K562 (cell line): ENCODE results near the gene CARD8. TPM values are rescaled to one million over a fixed set of nuclear protein-coding genes. Genes with fewer than 3 reads are reported as not detected.

ENCODE experiments used
- ARID2 ChIP-seq: fragments of 450-650 bp; IDR thresholded peaks from 2 replicates; pipeline ENCODE4 v1.6.1; 2017; ENCODE audit warnings: antibody characterized with exemption, mild to moderate bottlenecking
- DEAF1 ChIP-seq: fragments of 450-650 bp; formaldehyde crosslinking; IDR thresholded peaks from 2 replicates; pipeline ENCODE4 v1.4.0; 2020; ENCODE audit warnings: mild to moderate bottlenecking, moderate library complexity
- E2F3 ChIP-seq: fragments of 250-450 bp; sonication (Bioruptor Pico); IDR thresholded peaks from 2 replicates; pipeline ENCODE4 v1.4.0; 2020; ENCODE audit warnings: mild to moderate bottlenecking
- FOXA1 ChIP-seq: fragments of 450-650 bp; IDR thresholded peaks from 2 replicates; pipeline ENCODE4 v1.6.1; 2016; ENCODE audit warnings: mild to moderate bottlenecking, borderline replicate concordance
- HIVEP1 ChIP-seq: fragments of 250-450 bp; sonication (Bioruptor Pico); IDR thresholded peaks from 2 replicates; pipeline ENCODE4 v1.4.0; 2020; ENCODE audit warnings: mild to moderate bottlenecking
- SIN3A ChIP-seq, 2 experiments: fragments of 150-350 bp in 1 of 2; IDR thresholded peaks; 2 replicates each; pipeline ENCODE4 v1.6.1; 2011 to 2016; ENCODE audit warnings: borderline replicate concordance in 2 of 2, low read depth in 2 of 2, low read length in 2 of 2, mild to moderate bottlenecking in 2 of 2, moderate library complexity in 2 of 2; ENCODE audit not compliant: control insufficient read depth in 1 of 2
- SOX6 ChIP-seq: fragments of 450-650 bp; IDR thresholded peaks from 2 replicates; pipeline ENCODE4 v1.6.1; 2014; ENCODE audit warnings: mild to moderate bottlenecking
- SREBF1 ChIP-seq: fragments of 150-350 bp; IDR thresholded peaks from 2 replicates; pipeline ENCODE4 v1.6.1; 2014; ENCODE audit warnings: antibody characterized with exemption, low read depth, low read length, borderline replicate concordance
- SREBF2 ChIP-seq: sonication (generic); formaldehyde crosslinking; IDR thresholded peaks from 2 replicates; pipeline ENCODE4 v1.4.0; 2020; ENCODE audit warnings: mild to moderate bottlenecking, missing genetic modification reagents
- TAF7 ChIP-seq: fragments of 450-650 bp; IDR thresholded peaks from 2 replicates; pipeline ENCODE4 v1.6.1; 2016; ENCODE audit warnings: missing genetic modification characterization, missing compliant biosample characterization
- TARDBP ChIP-seq: fragments of 450-650 bp; IDR thresholded peaks from 2 replicates; pipeline ENCODE4 v1.6.1; 2016
- THAP12 ChIP-seq: fragments of 250-450 bp; sonication (Bioruptor Pico); IDR thresholded peaks from 2 replicates; pipeline ENCODE4 v1.9.0; 2021; ENCODE audit warnings: mild to moderate bottlenecking, inconsistent platforms
- THAP7 ChIP-seq: fragments of 250-450 bp; sonication (Bioruptor Pico); IDR thresholded peaks from 2 replicates; pipeline ENCODE4 v1.5.0; 2021
- ZNF224 ChIP-seq: sonication (generic); formaldehyde crosslinking; IDR thresholded peaks from 2 replicates; pipeline ENCODE4 v1.8.0; 2022; ENCODE audit warnings: mild to moderate bottlenecking, missing genetic modification reagents
- ZNF584 ChIP-seq: fragments of 200-800 bp; sonication (Bioruptor generic); IDR thresholded peaks from 2 replicates; pipeline ENCODE4 v1.6.1; 2016; ENCODE audit warnings: low read depth, mild to moderate bottlenecking, missing genetic modification characterization, missing compliant biosample characterization
- ZNF717 ChIP-seq: fragments of 250-450 bp; sonication (Bioruptor Pico); IDR thresholded peaks from 2 replicates; pipeline ENCODE4 v1.5.0; 2021
- polyA plus RNA-seq, 8 experiments: library from polyadenylated mRNA; depleted of rRNA in 4 of 8; stranded (reverse) in 5 of 8; unstranded in 3 of 8; fragments of >200 nt; fragmentation: Nextera tagmentation in 2 of 8; fragmentation: Illumina TruSeq in 1 of 8; extraction: Ambion mirVana in 2 of 8; extraction: Trizol in 1 of 8; gene quantifications; 2 replicates each; pipeline versions ENCODE4 v1.2.1 to v1.2.3, GENCODE V29; 2011 to 2014; ENCODE audit warnings: inconsistent platforms in 1 of 8, missing spikeins in 1 of 8
- total RNA-seq, 7 experiments: library from RNA; depleted of rRNA in 6 of 7; stranded (reverse); fragments of >200 nt in 6 of 7; fragmentation: Illumina TruSeq in 2 of 7; extraction: Trizol in 2 of 7; gene quantifications; 2 replicates each; pipeline versions ENCODE4 v1.2.1 to v1.2.3, GENCODE V29; 2011 to 2021; ENCODE audit warnings: low replicate concordance in 1 of 7
- TF ChIP-seq, protein P1 (sequence below): IDR thresholded peaks from 2 replicates; pipeline ENCODE4 v1.6.1; 2011; ENCODE audit warnings: borderline replicate concordance, low read depth, mild to moderate bottlenecking, moderate library complexity, low read length; ENCODE audit not compliant: insufficient read depth, poor library complexity, severe bottlenecking
- TF ChIP-seq, protein P2 (sequence below): fragments of 250-450 bp; sonication (Bioruptor Pico); IDR thresholded peaks from 2 replicates; pipeline ENCODE4 v1.4.0; 2020; ENCODE audit warnings: mild to moderate bottlenecking, moderate library complexity, borderline replicate concordance

Gene CARD8
- total and polyA plus RNA-seq, 9 of the 15 experiments (the other 6 are each of a cell fraction or from before 2014, with no cell fraction given): 11.5 to 26.4 (median 20.8) TPM

GRCh38 chr19:48255376-48256303 lies at the start of gene CARD8 (continued):
- no peak for TF ChIP-seq ZNF224 (CRISPR knock-in tag)
- TF ChIP-seq SREBF1: no peak
- TF ChIP-seq THAP7 (CRISPR knock-in tag): no peak
- TF ChIP-seq ARID2: no peak
- no peak for TF ChIP-seq DEAF1 (CRISPR knock-in tag)
- no peak for TF ChIP-seq SREBF2 (CRISPR knock-in tag)
- TF ChIP-seq E2F3 (CRISPR knock-in tag): no peak
- TF ChIP-seq, protein P1, sequence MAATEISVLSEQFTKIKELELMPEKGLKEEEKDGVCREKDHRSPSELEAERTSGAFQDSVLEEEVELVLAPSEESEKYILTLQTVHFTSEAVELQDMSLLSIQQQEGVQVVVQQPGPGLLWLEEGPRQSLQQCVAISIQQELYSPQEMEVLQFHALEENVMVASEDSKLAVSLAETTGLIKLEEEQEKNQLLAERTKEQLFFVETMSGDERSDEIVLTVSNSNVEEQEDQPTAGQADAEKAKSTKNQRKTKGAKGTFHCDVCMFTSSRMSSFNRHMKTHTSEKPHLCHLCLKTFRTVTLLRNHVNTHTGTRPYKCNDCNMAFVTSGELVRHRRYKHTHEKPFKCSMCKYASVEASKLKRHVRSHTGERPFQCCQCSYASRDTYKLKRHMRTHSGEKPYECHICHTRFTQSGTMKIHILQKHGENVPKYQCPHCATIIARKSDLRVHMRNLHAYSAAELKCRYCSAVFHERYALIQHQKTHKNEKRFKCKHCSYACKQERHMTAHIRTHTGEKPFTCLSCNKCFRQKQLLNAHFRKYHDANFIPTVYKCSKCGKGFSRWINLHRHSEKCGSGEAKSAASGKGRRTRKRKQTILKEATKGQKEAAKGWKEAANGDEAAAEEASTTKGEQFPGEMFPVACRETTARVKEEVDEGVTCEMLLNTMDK: no peak
- TF ChIP-seq SOX6: peak; percentile 62
- TF ChIP-seq HIVEP1 (CRISPR knock-in tag): no peak
- no peak for TF ChIP-seq FOXA1
- TF ChIP-seq, protein P2, sequence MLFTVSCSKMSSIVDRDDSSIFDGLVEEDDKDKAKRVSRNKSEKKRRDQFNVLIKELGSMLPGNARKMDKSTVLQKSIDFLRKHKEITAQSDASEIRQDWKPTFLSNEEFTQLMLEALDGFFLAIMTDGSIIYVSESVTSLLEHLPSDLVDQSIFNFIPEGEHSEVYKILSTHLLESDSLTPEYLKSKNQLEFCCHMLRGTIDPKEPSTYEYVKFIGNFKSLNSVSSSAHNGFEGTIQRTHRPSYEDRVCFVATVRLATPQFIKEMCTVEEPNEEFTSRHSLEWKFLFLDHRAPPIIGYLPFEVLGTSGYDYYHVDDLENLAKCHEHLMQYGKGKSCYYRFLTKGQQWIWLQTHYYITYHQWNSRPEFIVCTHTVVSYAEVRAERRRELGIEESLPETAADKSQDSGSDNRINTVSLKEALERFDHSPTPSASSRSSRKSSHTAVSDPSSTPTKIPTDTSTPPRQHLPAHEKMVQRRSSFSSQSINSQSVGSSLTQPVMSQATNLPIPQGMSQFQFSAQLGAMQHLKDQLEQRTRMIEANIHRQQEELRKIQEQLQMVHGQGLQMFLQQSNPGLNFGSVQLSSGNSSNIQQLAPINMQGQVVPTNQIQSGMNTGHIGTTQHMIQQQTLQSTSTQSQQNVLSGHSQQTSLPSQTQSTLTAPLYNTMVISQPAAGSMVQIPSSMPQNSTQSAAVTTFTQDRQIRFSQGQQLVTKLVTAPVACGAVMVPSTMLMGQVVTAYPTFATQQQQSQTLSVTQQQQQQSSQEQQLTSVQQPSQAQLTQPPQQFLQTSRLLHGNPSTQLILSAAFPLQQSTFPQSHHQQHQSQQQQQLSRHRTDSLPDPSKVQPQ (CRISPR knock-in tag): no peak
- TF ChIP-seq ZNF717 (CRISPR knock-in tag): no peak
- TF ChIP-seq ZNF584 (CRISPR knock-in tag): no peak
- no peak for TF ChIP-seq TARDBP
- TF ChIP-seq SIN3A (IDR thresholded peaks at IDR 0.05; ENCODE audit: borderline replicate concordance in 2 of 2, control insufficient read depth in 1 of 2, low read depth in 2 of 2, low read length in 2 of 2): peak; percentile 54 to 55; a peak in 2 of 4 replicates
- peak; percentile 98 for TF ChIP-seq TAF7 (tag)
- no peak for TF ChIP-seq THAP12
